ENCODE measurements around the gene SAP25.
"Not testable (repeated sequence)": the region's sequence is repeated elsewhere in the genome, so short reads cannot be mapped to it uniquely, and the experiment has no call there.

SAP25 gene

GRCh38 chr7:100535982-100536381 is 37.7 kb downstream of the SAP25 start:
- not testable (repeated sequence) for DNase-seq (ENCODE audit: low spot score)

- DNase-seq (ENCODE audit: low spot score) = no peak
Observed at GRCh38 chr7:100532165-100533022, 41.3 kb downstream of the SAP25 start.

DNA sequence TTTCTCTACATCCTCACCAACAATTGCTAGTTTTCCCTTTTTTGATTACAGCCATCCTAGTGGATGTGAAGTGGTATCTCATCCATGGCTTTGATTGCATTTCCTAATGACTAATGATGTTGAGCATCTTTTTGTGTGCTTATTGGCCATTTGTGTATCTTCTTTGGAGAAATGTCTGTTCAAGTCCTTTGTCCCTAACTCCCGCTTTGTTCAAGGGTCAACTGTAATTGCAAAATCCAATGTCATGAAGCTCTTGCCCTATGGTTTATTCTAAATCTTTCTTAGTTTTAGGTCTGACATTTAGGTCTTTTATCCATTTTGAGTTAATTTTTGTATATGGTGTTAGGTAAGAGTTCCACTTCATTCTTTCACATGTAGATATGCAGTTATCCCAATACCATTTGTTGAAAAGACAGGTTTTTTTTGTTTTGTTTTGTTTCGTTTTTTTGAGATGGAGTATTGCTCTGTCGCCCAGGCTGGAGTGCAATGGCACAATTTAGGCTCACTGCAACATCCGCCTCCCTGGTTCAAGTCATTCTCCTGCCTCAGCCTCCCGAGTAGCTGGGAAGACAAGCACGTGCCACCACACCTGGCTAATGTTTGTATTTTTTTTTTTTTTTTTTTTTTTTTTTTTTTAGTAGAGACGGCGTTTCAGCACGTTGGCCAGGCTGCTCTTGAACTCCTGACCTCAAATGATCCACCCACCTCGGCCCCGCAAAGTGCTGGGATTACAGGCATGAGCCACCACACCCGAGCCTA is 45.4 kb downstream of the SAP25 start:
- DNase-seq (ENCODE audit: low spot score) = not testable (repeated sequence)

DNA sequence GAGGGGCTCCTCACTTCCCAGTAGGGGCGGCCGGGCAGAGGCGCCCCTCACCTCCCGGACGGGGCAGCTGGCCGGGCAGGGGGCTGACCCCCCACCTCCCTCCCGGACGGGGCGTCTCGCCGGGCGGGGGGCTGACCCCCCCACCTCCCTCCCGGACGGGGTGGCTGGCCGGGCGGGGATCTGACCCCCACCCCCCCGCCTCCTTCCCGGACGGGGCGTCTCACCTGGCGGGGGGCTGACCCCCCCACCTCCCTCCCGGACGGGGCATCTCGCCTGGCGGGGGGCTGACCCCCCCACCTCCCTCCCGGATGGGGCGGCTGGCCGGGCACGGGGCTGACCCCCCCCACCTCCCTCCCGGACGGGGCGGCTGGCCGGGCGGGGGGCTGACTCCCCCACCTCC is 50.5 kb downstream of the SAP25 start:
- not testable (repeated sequence) for DNase-seq (ENCODE audit: low spot score)
